Mucosa of descending colon (tissue), 3 donors: ENCODE results near the gene CD164L2. TPM values are rescaled to one million over a fixed set of nuclear protein-coding genes. Genes with fewer than 3 reads are reported as not detected.

Experiments
- ATAC-seq: fragments of 200-7000 bp; cut with Tn5 transposase; one replicate; pipeline ENCODE4 v1.9.1; 2020; ENCODE audit warnings: mild to moderate bottlenecking, moderate library complexity
- DNase-seq, 3 donors: peaks; one replicate each; pipeline ENCODE4 v3.0.0-alpha.2; 2020
- H3K36me3 ChIP-seq: fragments of 200-600 bp; one replicate; pipeline ENCODE4 v1.8.0; 2021; ENCODE audit warnings: low read depth, mild to moderate bottlenecking
- H3K4me1 ChIP-seq: fragments of 200-600 bp; one replicate; pipeline ENCODE4 v1.8.0; 2021; ENCODE audit warnings: low read depth, mild to moderate bottlenecking
- H3K4me3 ChIP-seq: fragments of 200-600 bp; one replicate; pipeline ENCODE4 v1.8.0; 2021; ENCODE audit warnings: mild to moderate bottlenecking
- H3K9me3 ChIP-seq: fragments of 200-600 bp; one replicate; pipeline ENCODE4 v1.8.0; 2021; ENCODE audit warnings: mild to moderate bottlenecking
- CTCF ChIP-seq: fragments of 200-600 bp; IDR thresholded peaks from one replicate; pipeline ENCODE4 v1.8.0; 2022; ENCODE audit warnings: antibody characterized with exemption, mild to moderate bottlenecking
- intact Hi-C, 2 donors: fragments of 100-400 bp; cut with DNase I in 1 of 2; cut with micrococcal nuclease in 1 of 2; formaldehyde crosslinking; loops; one replicate each; pipeline versions ENCODE4 v1.11.0 to v1.11.1; 2022; cut with DNase I, micrococcal nuclease
- total RNA-seq, 3 donors: library from RNA; stranded (reverse); fragmentation: NEBNext Ultra II Directional in 2 of 3; extraction: Animal tissue kit (Norgen Biotek cat#: 25700) in 2 of 3; gene quantifications; one replicate each; pipeline versions ENCODE4 v1.2.1 to v1.2.4, GENCODE V29; 2021 to 2023
- donor health status: DM: no; HTN: no; CAD: no; lungs with moderate emphysema.
- donor health status: DM: no; HTN: no; CAD: no.
- donor health status: DM: no; HTN: yes; CAD: no.

Gene CD164L2
- total RNA-seq, 3 donors from 2014 or later = 0.29 to 1.3 (median 0.51) TPM

DNA sequence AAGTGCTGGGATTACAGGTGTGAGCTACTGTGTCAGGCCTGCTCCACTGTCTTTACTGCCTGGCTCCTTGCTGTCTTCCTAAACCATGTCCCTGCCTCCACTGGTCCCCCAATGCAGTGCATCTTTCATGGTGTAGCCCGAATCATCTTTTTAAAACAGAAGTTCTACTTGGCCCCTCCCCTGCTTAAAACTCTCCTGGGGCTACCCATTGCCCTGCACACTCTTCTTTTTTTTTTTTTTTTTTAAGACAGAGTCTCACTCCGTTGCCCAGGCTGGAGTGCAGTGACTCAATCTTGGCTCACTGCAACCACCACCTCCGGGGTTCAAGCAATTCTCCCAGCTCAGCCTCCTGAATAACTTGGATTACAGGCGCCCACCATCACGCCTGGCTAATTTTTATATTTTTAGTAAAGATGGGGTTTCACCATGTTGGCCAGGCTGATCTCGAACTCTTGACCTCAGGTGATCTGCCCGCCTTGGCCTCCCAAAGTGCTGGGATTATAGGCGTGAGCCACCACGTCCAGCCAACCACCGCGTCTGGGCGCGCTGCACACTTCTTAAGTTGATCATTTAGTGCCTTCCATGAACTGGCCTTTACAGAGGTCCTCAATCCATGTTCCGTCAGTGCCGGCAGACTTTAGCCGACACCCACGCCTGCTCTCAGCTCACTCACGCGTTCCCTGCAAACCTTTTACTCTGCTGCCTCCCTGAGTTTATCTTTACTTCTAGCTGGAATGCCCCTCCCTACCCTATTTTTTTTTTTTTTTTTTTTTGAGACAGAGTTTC is 10.9 kb downstream of the CD164L2 start:
- intact Hi-C loops = no loop called here
- no peak overlapping the region for H3K4me3 ChIP-seq

DNA sequence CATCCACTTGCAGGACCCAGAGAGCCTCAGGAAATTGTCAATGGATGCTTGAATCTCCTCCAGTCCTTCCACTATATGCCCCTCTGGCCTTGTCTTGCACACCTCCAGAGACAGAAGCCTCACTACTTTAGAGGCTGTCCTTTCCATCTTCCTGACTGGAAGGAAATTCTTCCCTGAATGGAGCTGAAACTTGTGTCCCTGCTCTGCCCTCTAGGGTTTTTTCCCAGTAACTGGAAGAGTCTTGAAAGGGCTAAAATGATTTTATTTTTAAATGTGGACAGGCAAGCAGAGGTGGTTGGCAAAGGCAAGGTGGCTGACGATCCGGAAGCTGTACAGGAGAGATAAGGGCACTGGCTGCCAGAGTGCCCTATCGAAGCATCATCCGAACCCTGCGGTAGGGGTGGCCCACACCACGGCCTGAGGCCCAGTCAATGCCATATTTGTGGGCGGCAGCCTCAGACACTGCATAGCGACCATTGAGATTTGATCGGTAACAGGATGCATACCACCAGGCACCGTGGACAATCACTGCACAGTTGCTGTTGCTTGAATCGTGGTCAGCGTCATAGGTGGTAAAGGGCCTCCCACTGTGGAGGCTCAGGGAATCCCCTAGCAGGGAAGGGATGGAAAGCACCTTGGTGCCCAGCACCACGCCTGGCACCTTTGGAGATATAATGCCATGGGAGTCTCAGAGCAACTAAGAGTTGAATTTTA is 14.1 kb downstream of the CD164L2 start:
- TF ChIP-seq CTCF = no peak
- DNase-seq (no peak), ATAC-seq (no peak)
- intact Hi-C loops = no loop called here
- no peak overlapping the region for H3K4me3 ChIP-seq
- no peaks in the 10 kb centered on the region for H3K9me3 ChIP-seq
- peaks cover 7% of the 10 kb centered on the region for H3K4me1 ChIP-seq
- H3K36me3 ChIP-seq = no peaks in the 10 kb centered on the region

More for the DNA sequence above, 10.9 kb downstream of the CD164L2 start:
- no peak for TF ChIP-seq CTCF
- peaks cover 4% of the 10 kb centered on the region for H3K4me1 ChIP-seq
- H3K36me3 ChIP-seq = no peaks in the 10 kb centered on the region
- H3K9me3 ChIP-seq = no peaks in the 10 kb centered on the region
- DNase-seq = no peak
- ATAC-seq = no peak

DNA sequence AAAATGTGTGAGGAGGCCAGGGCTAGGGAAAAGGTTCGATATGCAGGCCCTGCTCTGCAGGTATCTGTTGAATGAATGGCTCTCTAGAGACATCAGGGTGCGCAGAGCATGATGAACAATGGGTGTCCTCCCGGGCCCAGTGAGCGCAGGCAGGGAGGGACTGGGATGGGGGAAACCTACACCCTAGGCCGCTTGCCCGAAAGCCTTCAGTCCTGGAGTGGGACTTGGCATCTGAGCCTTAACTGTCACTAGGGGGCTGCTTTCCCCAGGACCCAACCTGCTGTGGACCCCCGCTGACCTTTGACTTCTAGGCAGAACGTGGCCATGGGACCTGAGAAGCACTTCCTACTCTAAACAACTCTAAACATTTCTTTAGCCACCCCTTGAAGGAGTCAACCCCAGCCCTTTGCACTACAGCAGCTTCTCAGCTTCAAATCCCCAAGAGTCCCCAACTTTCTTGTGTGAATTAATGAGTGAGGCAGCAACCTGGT is 15.9 kb downstream of the CD164L2 start:
- no peak for TF ChIP-seq CTCF
- ATAC-seq = no peak
- peak overlapping the region; percentile 22 for H3K4me3 ChIP-seq
- no peak for DNase-seq
- H3K36me3 ChIP-seq = no peaks in the 10 kb centered on the region
- peaks cover 7% of the 10 kb centered on the region for H3K4me1 ChIP-seq
- H3K9me3 ChIP-seq = no peaks in the 10 kb centered on the region
- intact Hi-C loops = no loop called here

- Histone ChIP-seq H3K36me3 (no peaks in the 10 kb centered on the region), H3K4me3 (peak within 1 kb of the TSS; percentile 22), H3K4me1 (peaks cover 7% of the 10 kb centered on the region), H3K9me3 (no peaks in the 10 kb centered on the region)
- TF ChIP-seq CTCF = peak; percentile 46
- DNase-seq = peak; percentile 89 to 93 (median 90)
- intact Hi-C loops = no loop called here
- peak; percentile 82 for ATAC-seq
These were observed 16.5 kb downstream of the CD164L2 start, which contains the start of gene MAP3K6 for GRCh38 chr1:27366411-27367159. Gene MAP3K6, minus strand, starts transcription at chr1:27366961. Its CDS starts 364 bp downstream, at chr1:27366597.

GRCh38 chr1:27366113-27366410 is 17.1 kb downstream of the CD164L2 start:
- Histone ChIP-seq H3K36me3 (no peaks in the 10 kb centered on the region), H3K9me3 (no peaks in the 10 kb centered on the region), H3K4me3 (peak overlapping the region; percentile 22), H3K4me1 (peaks cover 7% of the 10 kb centered on the region)
- intact Hi-C loops = no loop called here
- peak; percentile 86 to 92 (median 90) for DNase-seq
- TF ChIP-seq CTCF = no peak
- peak; percentile 59 for ATAC-seq
